Activated CD4-positive, alpha-beta memory T cell treated with anti-CD3 and anti-CD28 coated beads for 36 hours (primary cell): ENCODE data around the gene PAX4. TPM values are rescaled to one million over a fixed set of nuclear protein-coding genes. Genes with fewer than 3 reads are reported as not detected.
A peak's percentile ranks its signal among the peaks of the same experiment; 100 is the strongest.

Experiments
- CTCF ChIA-PET: fragments of 350-600 bp; sonication (Branson Sonifier 250); formaldehyde crosslinking; loops from one replicate; lab custom pipeline; 2021; ENCODE audit warnings: antibody characterized with exemption, inconsistent platforms; lab: Charles Lee
- POLR2A ChIA-PET: fragments of 350-600 bp; sonication (Branson Sonifier 250); formaldehyde crosslinking; loops from one replicate; lab custom pipeline; 2021; ENCODE audit warnings: antibody characterized with exemption; lab: Charles Lee
- DNase-seq: peaks from one replicate; pipeline ENCODE4 v3.0.0-alpha.2; 2020
- H3K27ac Mint-ChIP-seq: one replicate; pipeline ENCODE4 v1.8.0; 2021; ENCODE audit warnings: mixed read lengths
- H3K27me3 Mint-ChIP-seq: one replicate; pipeline ENCODE4 v1.8.0; 2021; ENCODE audit warnings: mixed read lengths
- H3K36me3 Mint-ChIP-seq: one replicate; pipeline ENCODE4 v1.8.0; 2021; ENCODE audit warnings: mixed read lengths
- H3K4me1 Mint-ChIP-seq: one replicate; pipeline ENCODE4 v1.8.0; 2021; ENCODE audit warnings: low read depth, mixed read lengths
- H3K4me3 Mint-ChIP-seq: one replicate; pipeline ENCODE4 v1.8.0; 2021; ENCODE audit warnings: mild to moderate bottlenecking, mixed read lengths
- H3K9me3 Mint-ChIP-seq: one replicate; pipeline ENCODE4 v1.8.0; 2021; ENCODE audit warnings: mixed read lengths
- intact Hi-C: fragments of 100-400 bp; cut with micrococcal nuclease; formaldehyde crosslinking; loops from one replicate; pipeline ENCODE4 v1.15.1; 2023
- total RNA-seq, 2 experiments: library from RNA; stranded (reverse); gene quantifications; one replicate each; pipeline ENCODE4 v1.2.3, GENCODE V29; 2021

The PAX4 gene
- total RNA-seq, 2 experiments from 2014 or later: not detected

- Mint-ChIP-seq H3K9me3 (no peaks in the 10 kb centered on the region), H3K27ac (peak within 1 kb of the TSS; percentile 94), H3K27me3 (no peaks in the 10 kb centered on the region), H3K36me3 (peaks cover 25% of the 10 kb centered on the region), H3K4me3 (peak within 1 kb of the TSS; percentile 98), H3K4me1 (peaks cover 31% of the 10 kb centered on the region)
- POLR2A ChIA-PET: interaction anchor here (0.9 to 2.0 kb wide), 3 partner anchors 65 to 67 kb away, joined by 3 to 5 read pairs (median 3); partner anchors contain the start of gene GCC1
- peak; percentile 100 for DNase-seq
- intact Hi-C loops: loop anchor here (1.0 to 5.0 kb wide), 9 partner anchors 16 to 949 kb away; partner anchors contain the start of genes GCC1, HILPDA, IMPDH1 and ZNF800
- CTCF ChIA-PET: no interaction called here
Observed at GRCh38 chr7:127651556-127652332, 33.8 kb upstream of the PAX4 start, which contains the start of gene SND1. SND1 (plus strand) TSS chr7:127652194; CDS start chr7:127652374, 180 bp downstream.

- ChIA-PET CTCF (no interaction called here), POLR2A (interaction anchor here (0.9 to 2.0 kb wide), 3 partner anchors 64 to 67 kb away, joined by 3 to 5 read pairs (median 3); partner anchors contain the start of gene GCC1)
- peak; percentile 25 for DNase-seq
Observed at GRCh38 chr7:127650847-127651555, 33.1 kb upstream of the PAX4 start.

GRCh38 chr7:127648986-127649385, 31.0 kb upstream of the PAX4 start:
- ChIA-PET POLR2A (no interaction called here), CTCF (interaction anchor here (1.1 kb wide), 1 partner anchor 20 kb away, joined by 3 read pairs; no protein-coding TSS in a partner anchor)
- DNase-seq: no peak
- Mint-ChIP-seq H3K4me1 (peaks cover 8% of the 10 kb centered on the region), H3K9me3 (no peaks in the 10 kb centered on the region), H3K27ac (no peak overlapping the region), H3K36me3 (peaks cover 9% of the 10 kb centered on the region), H3K27me3 (no peaks in the 10 kb centered on the region), H3K4me3 (no peak overlapping the region)
- intact Hi-C loops: no loop called here

More at GRCh38 chr7:127650847-127651555, 33.1 kb upstream of the PAX4 start:
- Mint-ChIP-seq H3K4me1 (peaks cover 28% of the 10 kb centered on the region), H3K4me3 (peak overlapping the region; percentile 98), H3K27me3 (no peaks in the 10 kb centered on the region), H3K36me3 (peaks cover 25% of the 10 kb centered on the region), H3K9me3 (no peaks in the 10 kb centered on the region), H3K27ac (peak overlapping the region; percentile 94)
- intact Hi-C loops: loop anchor here (1.0 to 5.0 kb wide), 8 partner anchors 16 to 949 kb away; partner anchors contain the start of genes GCC1, HILPDA and IMPDH1

GRCh38 chr7:127647636-127648035, 29.7 kb upstream of the PAX4 start:
- H3K9me3 Mint-ChIP-seq: no peaks in the 10 kb centered on the region
- CTCF ChIA-PET: no interaction called here

GRCh38 chr7:127644484-127644883, 26.5 kb upstream of the PAX4 start:
- Mint-ChIP-seq H3K9me3 (no peaks in the 10 kb centered on the region), H3K27ac (no peak overlapping the region), H3K27me3 (peaks cover 2% of the 10 kb centered on the region), H3K4me3 (no peak overlapping the region), H3K4me1 (no peaks in the 10 kb centered on the region), H3K36me3 (no peaks in the 10 kb centered on the region)
- ChIA-PET POLR2A (no interaction called here), CTCF (no interaction called here)
- intact Hi-C loops: no loop called here
- DNase-seq: no peak

More at GRCh38 chr7:127647636-127648035, 29.7 kb upstream of the PAX4 start:
- H3K36me3 Mint-ChIP-seq: peaks cover 5% of the 10 kb centered on the region
- no peak for DNase-seq
- H3K27ac Mint-ChIP-seq: no peak overlapping the region
- intact Hi-C loops: no loop called here
- no peaks in the 10 kb centered on the region for H3K27me3 Mint-ChIP-seq
- no peak overlapping the region for H3K4me3 Mint-ChIP-seq
- H3K4me1 Mint-ChIP-seq: no peaks in the 10 kb centered on the region
- POLR2A ChIA-PET: no interaction called here

GRCh38 chr7:127638197-127638596, 20.3 kb upstream of the PAX4 start:
- POLR2A ChIA-PET: no interaction called here
- DNase-seq: no peak
- H3K4me3 Mint-ChIP-seq: no peak overlapping the region
- peaks cover 2% of the 10 kb centered on the region for H3K4me1 Mint-ChIP-seq
- peaks cover 19% of the 10 kb centered on the region for H3K27me3 Mint-ChIP-seq
- intact Hi-C loops: no loop called here
- H3K36me3 Mint-ChIP-seq: no peaks in the 10 kb centered on the region
- H3K27ac Mint-ChIP-seq: no peak overlapping the region
- CTCF ChIA-PET: interaction anchor here (0.6 kb wide), 2 partner anchors 479 to 833 kb away, joined by 3 read pairs; no protein-coding TSS in a partner anchor
- H3K9me3 Mint-ChIP-seq: no peaks in the 10 kb centered on the region

- ChIA-PET POLR2A (no interaction called here), CTCF (no interaction called here)
- no peak for DNase-seq
- intact Hi-C loops: no loop called here
- Mint-ChIP-seq H3K27ac (no peak overlapping the region), H3K4me1 (peaks cover 2% of the 10 kb centered on the region), H3K36me3 (no peaks in the 10 kb centered on the region), H3K4me3 (no peak overlapping the region), H3K27me3 (peaks cover 24% of the 10 kb centered on the region), H3K9me3 (no peaks in the 10 kb centered on the region)
Observed at GRCh38 chr7:127635659-127636285, 17.8 kb upstream of the PAX4 start.

GRCh38 chr7:127632276-127632910, 14.5 kb upstream of the PAX4 start:
- intact Hi-C loops: no loop called here
- no peaks in the 10 kb centered on the region for H3K36me3 Mint-ChIP-seq
- DNase-seq: no peak
- no peak overlapping the region for H3K27ac Mint-ChIP-seq
- no peaks in the 10 kb centered on the region for H3K9me3 Mint-ChIP-seq
- ChIA-PET POLR2A (no interaction called here), CTCF (no interaction called here)
- H3K4me3 Mint-ChIP-seq: no peak overlapping the region
- peaks cover 15% of the 10 kb centered on the region for H3K27me3 Mint-ChIP-seq
- peaks cover 2% of the 10 kb centered on the region for H3K4me1 Mint-ChIP-seq

- Mint-ChIP-seq H3K27me3 (peaks cover 12% of the 10 kb centered on the region), H3K27ac (no peak overlapping the region), H3K36me3 (no peaks in the 10 kb centered on the region), H3K9me3 (no peaks in the 10 kb centered on the region), H3K4me1 (no peaks in the 10 kb centered on the region), H3K4me3 (no peak overlapping the region)
- ChIA-PET POLR2A (no interaction called here), CTCF (interaction anchor here (0.6 to 1.0 kb wide), 4 partner anchors 13 to 475 kb away, joined by 3 to 4 read pairs (median 3); no protein-coding TSS in a partner anchor)
- peak; percentile 57 for DNase-seq
- intact Hi-C loops: no loop called here
Observed at GRCh38 chr7:127629268-127629854, 11.4 kb upstream of the PAX4 start.

- intact Hi-C loops: no loop called here
- Mint-ChIP-seq H3K9me3 (no peaks in the 10 kb centered on the region), H3K27me3 (peaks cover 14% of the 10 kb centered on the region), H3K4me1 (no peaks in the 10 kb centered on the region), H3K36me3 (no peaks in the 10 kb centered on the region), H3K4me3 (no peak overlapping the region), H3K27ac (no peak overlapping the region)
- ChIA-PET CTCF (interaction anchor here (0.7 to 1.1 kb wide), 3 partner anchors 12 to 476 kb away, joined by 3 to 4 read pairs (median 3); no protein-coding TSS in a partner anchor), POLR2A (no interaction called here)
- DNase-seq: no peak
Observed at GRCh38 chr7:127628445-127628844, 10.5 kb upstream of the PAX4 start.

GRCh38 chr7:127625331-127625730, 7.4 kb upstream of the PAX4 start:
- Mint-ChIP-seq H3K4me3 (no peak overlapping the region), H3K9me3 (no peaks in the 10 kb centered on the region), H3K36me3 (no peaks in the 10 kb centered on the region), H3K27ac (no peak overlapping the region), H3K27me3 (peaks cover 25% of the 10 kb centered on the region), H3K4me1 (peaks cover 6% of the 10 kb centered on the region)
- no peak for DNase-seq
- ChIA-PET CTCF (no interaction called here), POLR2A (no interaction called here)
- intact Hi-C loops: no loop called here
